ENCODE measurements around the gene PRDM2.

Gene PRDM2

DNA sequence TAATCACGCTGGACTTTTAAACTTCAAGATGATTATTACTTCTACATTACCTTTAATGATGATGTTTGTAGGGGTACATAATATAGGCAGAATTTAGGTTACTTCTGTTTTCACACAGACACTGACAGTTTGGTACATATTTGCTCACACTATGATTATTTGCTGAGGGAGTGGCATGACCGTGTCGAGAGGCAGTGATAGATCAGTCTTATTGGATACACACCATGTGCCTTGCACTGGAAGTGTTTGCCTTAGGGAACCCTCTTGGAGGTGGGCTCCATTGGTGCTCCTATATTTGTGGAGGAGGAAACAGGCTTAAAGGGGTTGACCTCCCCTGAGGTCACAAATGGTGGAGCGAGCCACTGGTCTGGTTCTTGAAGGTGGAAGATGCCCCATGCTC lies 132.1 kb downstream of the PRDM2 start:
- TF ChIP-seq, protein P1, sequence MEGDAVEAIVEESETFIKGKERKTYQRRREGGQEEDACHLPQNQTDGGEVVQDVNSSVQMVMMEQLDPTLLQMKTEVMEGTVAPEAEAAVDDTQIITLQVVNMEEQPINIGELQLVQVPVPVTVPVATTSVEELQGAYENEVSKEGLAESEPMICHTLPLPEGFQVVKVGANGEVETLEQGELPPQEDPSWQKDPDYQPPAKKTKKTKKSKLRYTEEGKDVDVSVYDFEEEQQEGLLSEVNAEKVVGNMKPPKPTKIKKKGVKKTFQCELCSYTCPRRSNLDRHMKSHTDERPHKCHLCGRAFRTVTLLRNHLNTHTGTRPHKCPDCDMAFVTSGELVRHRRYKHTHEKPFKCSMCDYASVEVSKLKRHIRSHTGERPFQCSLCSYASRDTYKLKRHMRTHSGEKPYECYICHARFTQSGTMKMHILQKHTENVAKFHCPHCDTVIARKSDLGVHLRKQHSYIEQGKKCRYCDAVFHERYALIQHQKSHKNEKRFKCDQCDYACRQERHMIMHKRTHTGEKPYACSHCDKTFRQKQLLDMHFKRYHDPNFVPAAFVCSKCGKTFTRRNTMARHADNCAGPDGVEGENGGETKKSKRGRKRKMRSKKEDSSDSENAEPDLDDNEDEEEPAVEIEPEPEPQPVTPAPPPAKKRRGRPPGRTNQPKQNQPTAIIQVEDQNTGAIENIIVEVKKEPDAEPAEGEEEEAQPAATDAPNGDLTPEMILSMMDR (IDR thresholded peaks at IDR 0.05; ENCODE audit: low read depth, low read length), result no peak
- Histone ChIP-seq H3K4me3 (ENCODE audit: low read depth, low read length) (no peak overlapping the region), H3K4me1 (no peaks in the 10 kb centered on the region), H3K36me3 (no peaks in the 10 kb centered on the region), H3K9me3 (no peaks in the 10 kb centered on the region), H3K27me3 (no peaks in the 10 kb centered on the region)
- DNase-seq, result no peak

DNA sequence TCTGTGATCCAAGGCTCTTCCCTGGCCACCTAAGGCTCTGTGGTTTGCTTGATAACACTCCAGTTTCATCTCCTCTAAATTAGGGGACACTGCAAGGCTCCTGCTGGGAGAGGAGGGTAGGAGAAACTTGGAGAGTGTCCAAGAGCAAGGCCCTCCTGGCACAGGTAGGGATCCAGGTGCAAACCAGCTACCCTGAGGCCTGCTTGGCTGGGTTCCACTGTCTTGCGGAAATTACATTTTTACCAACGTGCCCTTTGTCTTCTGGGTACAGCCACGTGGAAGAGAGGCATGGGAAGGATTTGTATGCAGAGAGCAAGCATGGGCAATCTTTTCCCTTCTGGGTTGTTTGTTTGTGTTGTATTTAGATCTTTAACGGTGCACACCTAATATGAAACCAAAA lies 132.5 kb downstream of the PRDM2 start:
- H3K36me3 ChIP-seq, result no peaks in the 10 kb centered on the region
- no peaks in the 10 kb centered on the region for H3K4me1 ChIP-seq
- no peak overlapping the region for H3K4me3 ChIP-seq (ENCODE audit: low read depth, low read length)
- no peaks in the 10 kb centered on the region for H3K27me3 ChIP-seq
- H3K9me3 ChIP-seq, result no peaks in the 10 kb centered on the region
- TF ChIP-seq, protein P1 (IDR thresholded peaks at IDR 0.05; ENCODE audit: low read depth, low read length), result no peak
- DNase-seq, result no peak

DNA sequence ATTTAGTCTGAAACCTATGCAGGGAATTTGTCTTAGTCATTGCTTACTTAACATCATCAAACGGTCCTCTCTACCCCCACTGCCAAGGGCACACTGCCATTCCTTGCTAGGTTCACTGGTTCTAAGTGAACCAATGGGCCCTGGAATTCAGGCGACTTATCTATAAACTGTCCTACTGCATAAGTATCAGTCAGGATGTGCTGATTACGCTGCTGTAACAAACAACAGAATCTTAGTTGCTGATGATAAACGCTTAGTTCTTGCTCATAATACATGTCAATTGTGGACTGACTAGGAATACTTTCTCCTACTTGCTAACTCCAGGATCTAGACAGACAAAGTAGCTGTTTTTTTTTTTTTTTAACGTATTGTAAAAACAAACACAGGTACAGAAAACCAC lies 136.1 kb downstream of the PRDM2 start:
- TF ChIP-seq, protein P1 (IDR thresholded peaks at IDR 0.05; ENCODE audit: low read depth, low read length), result no peak
- no peaks in the 10 kb centered on the region for H3K4me1 ChIP-seq

DNA sequence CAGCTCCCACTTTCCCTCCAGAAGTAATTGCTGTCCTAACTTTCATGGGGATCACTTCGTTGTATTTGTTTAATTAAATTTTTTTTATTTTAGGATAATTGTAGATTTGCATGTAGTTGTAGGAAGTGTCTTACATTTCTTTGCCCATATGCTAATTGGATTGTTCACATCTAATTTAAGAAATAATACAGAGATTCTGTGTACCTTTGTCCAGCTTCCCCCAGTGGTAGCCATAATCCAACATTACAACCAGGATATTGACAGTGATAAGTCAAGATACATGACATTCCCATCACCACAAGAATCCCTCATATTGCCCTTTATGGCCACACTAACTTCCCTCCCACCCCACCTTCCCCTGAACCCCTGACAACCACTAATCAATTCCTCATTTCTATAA lies 136.6 kb downstream of the PRDM2 start:
- no peaks in the 10 kb centered on the region for H3K36me3 ChIP-seq
- no peaks in the 10 kb centered on the region for H3K9me3 ChIP-seq
- no peaks in the 10 kb centered on the region for H3K4me1 ChIP-seq
- no peaks in the 10 kb centered on the region for H3K27me3 ChIP-seq
- no peak overlapping the region for H3K4me3 ChIP-seq (ENCODE audit: low read depth, low read length)
- DNase-seq, result no peak
- TF ChIP-seq, protein P1 (IDR thresholded peaks at IDR 0.05; ENCODE audit: low read depth, low read length), result no peak

More for the DNA sequence above, 136.1 kb downstream of the PRDM2 start:
- H3K27me3 ChIP-seq, result no peaks in the 10 kb centered on the region
- no peaks in the 10 kb centered on the region for H3K36me3 ChIP-seq
- H3K9me3 ChIP-seq, result no peaks in the 10 kb centered on the region
- H3K4me3 ChIP-seq (ENCODE audit: low read depth, low read length), result no peak overlapping the region
- DNase-seq, result no peak

DNA sequence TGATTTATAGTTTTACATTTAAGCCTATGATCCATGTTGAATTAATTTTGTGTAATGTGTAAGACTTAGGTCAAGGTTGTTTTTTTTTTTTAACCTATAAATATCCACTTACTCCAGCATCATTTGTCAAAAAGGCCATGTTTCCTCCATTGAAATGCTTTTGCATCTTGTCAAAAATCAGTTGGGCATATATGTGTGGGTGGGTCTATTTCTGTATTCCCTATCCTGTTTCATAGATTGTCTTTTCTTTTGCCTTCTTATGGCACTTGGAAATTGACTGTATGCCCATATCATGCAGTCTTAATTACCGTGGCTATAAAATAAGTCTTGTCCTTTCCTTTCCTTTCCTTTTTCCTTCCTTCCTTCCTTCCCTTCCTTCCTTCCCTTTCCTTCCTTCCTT lies 138.2 kb downstream of the PRDM2 start:
- Histone ChIP-seq H3K9me3 (no peaks in the 10 kb centered on the region), H3K27me3 (no peaks in the 10 kb centered on the region), H3K4me1 (no peaks in the 10 kb centered on the region), H3K4me3 (ENCODE audit: low read depth, low read length) (no peak overlapping the region), H3K36me3 (no peaks in the 10 kb centered on the region)
- TF ChIP-seq, protein P1 (IDR thresholded peaks at IDR 0.05; ENCODE audit: low read depth, low read length), result no peak
- DNase-seq, result no peak

DNA sequence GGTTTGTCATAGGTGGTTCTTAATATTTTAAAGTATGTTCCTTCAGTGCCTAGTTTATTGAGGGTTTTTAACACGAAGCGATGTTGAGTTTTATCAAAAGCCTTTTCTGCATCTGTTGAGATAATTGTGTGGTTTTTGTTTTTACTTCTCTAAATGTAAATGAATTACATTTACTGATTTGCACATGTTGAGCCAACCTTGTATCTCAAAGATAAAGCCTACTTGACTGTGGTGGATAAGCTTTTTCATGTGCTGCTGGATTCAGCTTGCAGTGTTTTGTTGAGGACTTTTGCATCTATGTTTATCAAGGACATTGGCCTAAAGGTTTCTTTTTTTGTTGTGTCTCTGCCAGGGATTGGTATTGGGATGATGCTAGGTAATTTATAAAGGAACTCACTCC lies 142.5 kb downstream of the PRDM2 start:
- no peaks in the 10 kb centered on the region for H3K27me3 ChIP-seq
- DNase-seq, result no peak
- TF ChIP-seq, protein P1 (IDR thresholded peaks at IDR 0.05; ENCODE audit: low read depth, low read length), result no peak
- no peaks in the 10 kb centered on the region for H3K4me1 ChIP-seq
- H3K36me3 ChIP-seq, result no peaks in the 10 kb centered on the region
- no peak overlapping the region for H3K4me3 ChIP-seq (ENCODE audit: low read depth, low read length)
- no peaks in the 10 kb centered on the region for H3K9me3 ChIP-seq

Data from BE2C (cell line).